ENCODE results near the gene SORCS2. TPM values are rescaled to one million over a fixed set of nuclear protein-coding genes. Genes with fewer than 3 reads are reported as not detected.

The SORCS2 gene
- total RNA-seq, 2 donors from 2014 or later: 1.0 to 4.4 TPM

- intact Hi-C loops (cut with DNase I): no loop called here
- DNase-seq (ENCODE audit: low spot score): no peak
- Histone ChIP-seq H3K4me1 (replicated peaks) (no peaks in the 10 kb centered on the region), H3K36me3 (no peaks in the 10 kb centered on the region), H3K27me3 (replicated peaks; ENCODE audit: insufficient read depth) (no peaks in the 10 kb centered on the region), H3K9me3 (no peaks in the 10 kb centered on the region), H3K4me3 (no peak overlapping the region), H3K27ac (no peak overlapping the region)
- WGBS: 79% methylated on average over 13 of the region's 13 CpGs
- no peak for TF ChIP-seq CTCF (IDR thresholded peaks at IDR 0.05)
- TF ChIP-seq POLR2A (IDR thresholded peaks at IDR 0.05): no peak
- TF ChIP-seq POLR2AphosphoS5 (IDR thresholded peaks at IDR 0.05): no peak
Measured at GRCh38 chr4:7436256-7436655, 243.9 kb downstream of the SORCS2 start.

- H3K27me3 ChIP-seq (replicated peaks; ENCODE audit: insufficient read depth): no peaks in the 10 kb centered on the region
- H3K4me3 ChIP-seq: no peak overlapping the region
- no peak for TF ChIP-seq CTCF (IDR thresholded peaks at IDR 0.05)
- TF ChIP-seq POLR2A (IDR thresholded peaks at IDR 0.05): no peak
- TF ChIP-seq POLR2AphosphoS5 (IDR thresholded peaks at IDR 0.05): no peak
- H3K4me1 ChIP-seq (replicated peaks): no peaks in the 10 kb centered on the region
- no peaks in the 10 kb centered on the region for H3K9me3 ChIP-seq
- H3K27ac ChIP-seq: no peak overlapping the region
- intact Hi-C loops (cut with DNase I): no loop called here
- no peak for DNase-seq (ENCODE audit: low spot score)
- 92% methylated on average over 2 of the region's 2 CpGs for WGBS
- H3K36me3 ChIP-seq: no peaks in the 10 kb centered on the region
Measured at GRCh38 chr4:7439699-7440098, 247.4 kb downstream of the SORCS2 start.

GRCh38 chr4:7441201-7441600 lies 248.9 kb downstream of the SORCS2 start:
- H3K4me1 ChIP-seq (replicated peaks): no peaks in the 10 kb centered on the region
- no peak for DNase-seq (ENCODE audit: low spot score)
- H3K9me3 ChIP-seq: no peaks in the 10 kb centered on the region
- H3K36me3 ChIP-seq: no peaks in the 10 kb centered on the region
- H3K4me3 ChIP-seq: no peak overlapping the region
- no peaks in the 10 kb centered on the region for H3K27me3 ChIP-seq (replicated peaks; ENCODE audit: insufficient read depth)
- WGBS: 92% methylated on average over 7 of the region's 7 CpGs
- TF ChIP-seq POLR2AphosphoS5 (IDR thresholded peaks at IDR 0.05): no peak
- no peak for TF ChIP-seq POLR2A (IDR thresholded peaks at IDR 0.05)
- TF ChIP-seq CTCF (IDR thresholded peaks at IDR 0.05): no peak
- intact Hi-C loops (cut with DNase I): no loop called here
- H3K27ac ChIP-seq: no peak overlapping the region

GRCh38 chr4:7442574-7443162 lies 250.3 kb downstream of the SORCS2 start:
- intact Hi-C loops (cut with DNase I): no loop called here
- no peak for DNase-seq (ENCODE audit: low spot score)
- Histone ChIP-seq H3K27me3 (replicated peaks; ENCODE audit: insufficient read depth) (no peaks in the 10 kb centered on the region), H3K36me3 (no peaks in the 10 kb centered on the region), H3K4me1 (replicated peaks) (no peaks in the 10 kb centered on the region), H3K27ac (no peak overlapping the region), H3K4me3 (no peak overlapping the region), H3K9me3 (no peaks in the 10 kb centered on the region)
- WGBS: 78% methylated on average over 15 of the region's 15 CpGs
- TF ChIP-seq CTCF (IDR thresholded peaks at IDR 0.05) (no peak), POLR2A (IDR thresholded peaks at IDR 0.05) (no peak), POLR2AphosphoS5 (IDR thresholded peaks at IDR 0.05) (no peak)

GRCh38 chr4:7444314-7444713 lies 252.0 kb downstream of the SORCS2 start:
- WGBS: 74% methylated on average over 3 of the region's 3 CpGs
- intact Hi-C loops (cut with DNase I): no loop called here
- Histone ChIP-seq H3K27me3 (replicated peaks; ENCODE audit: insufficient read depth) (no peaks in the 10 kb centered on the region), H3K9me3 (no peaks in the 10 kb centered on the region), H3K4me1 (replicated peaks) (no peaks in the 10 kb centered on the region), H3K27ac (no peak overlapping the region), H3K36me3 (no peaks in the 10 kb centered on the region), H3K4me3 (no peak overlapping the region)
- TF ChIP-seq CTCF (IDR thresholded peaks at IDR 0.05) (no peak), POLR2A (IDR thresholded peaks at IDR 0.05) (no peak), POLR2AphosphoS5 (IDR thresholded peaks at IDR 0.05) (no peak)
- no peak for DNase-seq (ENCODE audit: low spot score)

All from prostate gland (tissue), 2 donors.